GM18868 (cell line): ENCODE measurements around the gene MLXIP.
"Not testable (repeated sequence)": the region's sequence is repeated elsewhere in the genome, so short reads cannot be mapped to it uniquely, and the experiment has no call there.

Experiments
- ATAC-seq: cut with Tn5 transposase; IDR thresholded peaks from one replicate; pipeline ENCODE4 v1.9.1; 2021; ENCODE audit warnings: mild to moderate bottlenecking, moderate library complexity; ENCODE audit not compliant: unreplicated experiment

The MLXIP gene, protein sequence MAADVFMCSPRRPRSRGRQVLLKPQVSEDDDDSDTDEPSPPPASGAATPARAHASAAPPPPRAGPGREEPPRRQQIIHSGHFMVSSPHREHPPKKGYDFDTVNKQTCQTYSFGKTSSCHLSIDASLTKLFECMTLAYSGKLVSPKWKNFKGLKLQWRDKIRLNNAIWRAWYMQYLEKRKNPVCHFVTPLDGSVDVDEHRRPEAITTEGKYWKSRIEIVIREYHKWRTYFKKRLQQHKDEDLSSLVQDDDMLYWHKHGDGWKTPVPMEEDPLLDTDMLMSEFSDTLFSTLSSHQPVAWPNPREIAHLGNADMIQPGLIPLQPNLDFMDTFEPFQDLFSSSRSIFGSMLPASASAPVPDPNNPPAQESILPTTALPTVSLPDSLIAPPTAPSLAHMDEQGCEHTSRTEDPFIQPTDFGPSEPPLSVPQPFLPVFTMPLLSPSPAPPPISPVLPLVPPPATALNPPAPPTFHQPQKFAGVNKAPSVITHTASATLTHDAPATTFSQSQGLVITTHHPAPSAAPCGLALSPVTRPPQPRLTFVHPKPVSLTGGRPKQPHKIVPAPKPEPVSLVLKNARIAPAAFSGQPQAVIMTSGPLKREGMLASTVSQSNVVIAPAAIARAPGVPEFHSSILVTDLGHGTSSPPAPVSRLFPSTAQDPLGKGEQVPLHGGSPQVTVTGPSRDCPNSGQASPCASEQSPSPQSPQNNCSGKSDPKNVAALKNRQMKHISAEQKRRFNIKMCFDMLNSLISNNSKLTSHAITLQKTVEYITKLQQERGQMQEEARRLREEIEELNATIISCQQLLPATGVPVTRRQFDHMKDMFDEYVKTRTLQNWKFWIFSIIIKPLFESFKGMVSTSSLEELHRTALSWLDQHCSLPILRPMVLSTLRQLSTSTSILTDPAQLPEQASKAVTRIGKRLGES

DNA sequence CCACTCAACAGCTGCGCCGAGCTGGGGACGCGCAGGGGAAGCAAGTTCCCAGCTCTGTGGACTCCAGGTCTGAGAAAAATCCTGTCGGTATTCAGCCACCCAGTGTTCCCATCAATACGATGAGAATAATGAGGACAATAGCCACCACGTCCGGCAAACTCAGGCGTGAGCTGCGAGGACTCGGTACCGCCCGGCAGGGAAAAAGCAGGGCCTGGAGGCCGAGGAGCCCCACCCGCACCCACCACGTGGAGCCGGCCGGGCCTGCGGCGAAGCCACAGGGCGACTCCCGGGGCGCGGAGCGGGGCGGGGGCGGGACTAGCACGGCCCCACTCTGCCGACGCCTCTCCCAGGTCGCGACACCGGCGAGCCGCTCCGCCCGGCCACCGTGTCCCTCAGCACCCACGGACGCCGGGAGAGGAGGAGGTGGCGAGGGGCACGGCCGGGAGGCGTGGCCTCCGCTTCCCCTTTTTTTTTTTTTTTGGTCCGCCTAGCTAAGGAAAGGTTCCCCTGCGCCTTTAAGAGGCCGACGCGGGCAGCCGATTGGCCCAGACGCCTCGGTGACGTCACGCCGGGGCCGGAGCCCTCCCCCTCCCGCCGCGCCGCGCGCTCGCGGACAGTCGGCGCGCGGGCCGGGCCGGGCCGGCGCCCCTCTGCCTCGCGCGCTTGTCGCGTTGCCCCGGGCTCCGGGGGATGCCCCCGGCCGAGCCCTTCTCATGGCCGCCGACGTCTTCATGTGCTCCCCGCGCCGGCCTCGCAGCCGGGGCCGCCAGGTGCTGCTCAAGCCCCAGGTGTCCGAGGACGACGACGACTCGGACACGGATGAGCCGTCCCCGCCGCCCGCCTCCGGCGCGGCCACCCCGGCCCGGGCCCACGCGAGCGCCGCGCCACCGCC is at the start of gene MLXIP:
MLXIP (plus strand) TSS at position 616 of the 892 bp plus-strand sequence; CDS start at position 714, 98 bp downstream.
- ATAC-seq: peak; percentile 81

DNA sequence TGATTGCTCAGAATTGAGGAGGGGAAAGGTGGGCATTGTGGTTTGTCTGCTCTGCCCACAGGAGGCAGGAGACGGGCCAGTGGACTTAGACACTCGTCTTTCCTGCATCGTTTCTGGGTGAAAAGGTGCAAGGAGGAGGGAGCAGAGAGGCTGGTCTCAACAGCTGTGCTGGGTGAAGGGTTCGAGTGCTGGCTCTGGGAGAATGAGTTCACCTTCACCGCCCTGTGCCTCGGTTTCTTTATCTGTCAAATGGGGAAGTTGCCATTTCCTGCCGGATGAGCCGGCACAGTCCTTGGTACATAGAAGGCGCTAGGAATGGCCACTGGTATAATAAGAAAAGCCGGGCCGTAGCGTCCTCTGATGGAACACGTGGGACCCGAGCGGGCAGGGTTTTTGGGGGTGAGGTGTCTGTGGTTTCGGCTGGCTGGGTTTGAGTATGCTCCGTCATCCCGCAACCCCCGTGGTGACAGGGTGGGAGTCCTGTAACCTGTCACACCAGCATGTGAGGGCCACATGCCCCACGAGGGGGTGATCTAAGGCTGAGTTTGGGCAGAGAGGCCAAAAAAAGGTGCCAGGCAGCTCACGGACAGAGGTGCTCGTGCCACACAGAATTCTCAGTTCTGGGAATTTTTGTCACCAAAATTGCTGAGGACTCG is 49.5 kb upstream of the MLXIP start:
- no peak for ATAC-seq

GRCh38 chr12:122029620-122030423 is 48.7 kb upstream of the MLXIP start:
- no peak for ATAC-seq

GRCh38 chr12:122030424-122031035 is 48.0 kb upstream of the MLXIP start:
- no peak for ATAC-seq

- no peak for ATAC-seq
Measured at GRCh38 chr12:122031342-122032216, 47.0 kb upstream of the MLXIP start.

DNA sequence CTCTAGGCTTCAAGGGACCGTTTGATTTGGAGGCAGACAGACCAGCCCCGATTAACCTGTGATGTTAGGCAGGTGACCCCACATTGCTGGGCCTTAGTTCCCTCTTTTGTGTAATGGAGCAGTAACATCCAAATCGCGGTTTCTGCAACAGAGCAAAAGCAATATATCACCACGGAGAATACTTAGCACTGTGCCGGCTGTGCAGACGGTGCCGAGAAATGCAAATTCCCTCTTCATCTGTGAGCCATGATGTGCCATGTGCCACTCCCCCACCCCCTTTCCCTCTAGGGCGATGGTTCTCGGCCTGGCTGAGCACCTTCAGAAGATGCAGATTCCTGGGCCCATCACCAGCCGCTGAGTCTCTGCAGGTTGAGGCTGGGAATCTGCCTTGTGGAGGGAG is 46.0 kb upstream of the MLXIP start:
- ATAC-seq: no peak

GRCh38 chr12:122035292-122035691 is 43.3 kb upstream of the MLXIP start:
- no peak for ATAC-seq

- ATAC-seq: no peak
Measured at GRCh38 chr12:122036153-122036552, 42.4 kb upstream of the MLXIP start.

DNA sequence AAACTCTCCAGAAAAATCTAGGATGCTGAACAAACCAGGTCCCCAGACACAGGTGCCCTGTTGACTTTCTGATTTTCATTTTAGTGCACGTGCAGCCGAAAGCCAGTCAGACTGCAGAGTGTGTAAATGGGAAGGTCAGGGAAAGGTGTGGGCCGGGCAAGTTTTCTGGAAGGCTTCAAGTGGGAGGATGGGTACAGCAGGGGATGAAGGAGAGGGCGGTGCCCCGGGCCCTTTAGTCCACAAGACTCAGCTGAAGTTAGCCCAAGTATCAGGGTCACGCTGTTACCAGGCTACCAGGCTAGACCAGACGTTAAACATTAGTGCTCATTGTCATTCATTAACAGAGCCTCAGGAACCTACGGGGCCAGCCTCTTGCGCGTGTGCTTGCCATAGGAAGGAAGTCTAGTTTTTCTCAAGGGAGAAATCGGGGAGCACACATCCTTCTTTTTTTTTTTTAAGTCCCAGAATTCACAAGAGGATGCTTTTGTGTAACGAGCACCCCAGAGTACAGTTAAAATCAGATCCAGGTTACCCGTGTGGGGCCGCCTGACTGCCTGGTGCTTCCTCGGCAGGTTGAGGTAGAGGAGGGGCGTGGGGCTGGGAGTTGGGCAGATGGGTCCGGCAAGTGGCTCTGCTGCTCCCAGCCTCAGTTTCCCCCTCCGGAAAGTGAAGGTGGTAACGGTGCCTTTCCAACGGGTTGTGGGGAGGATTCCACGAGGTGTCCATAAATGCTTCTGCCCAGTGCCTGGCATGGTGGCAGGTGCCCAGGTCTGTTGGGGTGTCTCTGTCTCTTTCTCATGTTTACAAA is 37.8 kb upstream of the MLXIP start:
- ATAC-seq: no peak

- ATAC-seq: not testable (repeated sequence)
Measured at GRCh38 chr12:122041458-122041857, 37.1 kb upstream of the MLXIP start.

GRCh38 chr12:122042910-122043309 is 35.6 kb upstream of the MLXIP start:
- no peak for ATAC-seq

DNA sequence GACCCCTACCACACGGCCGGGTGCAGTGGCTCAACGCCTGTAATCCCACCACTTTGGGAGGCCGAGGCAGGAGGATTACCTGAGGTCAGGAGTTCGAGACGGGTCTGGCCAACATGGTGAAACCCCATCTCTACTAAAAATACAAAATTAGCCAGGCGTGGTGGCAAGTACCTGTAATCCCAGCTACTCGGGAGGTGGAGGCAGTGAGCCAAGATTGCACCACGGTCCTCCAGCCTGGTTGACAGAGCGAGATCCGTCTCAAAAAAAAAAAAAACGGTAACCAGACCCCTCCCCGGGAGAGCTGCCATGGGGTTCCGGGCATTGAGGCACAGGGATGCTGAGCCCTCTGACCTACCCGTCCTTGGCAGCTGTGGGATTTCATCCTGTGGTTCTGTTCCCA is 35.1 kb upstream of the MLXIP start:
- no peak for ATAC-seq

DNA sequence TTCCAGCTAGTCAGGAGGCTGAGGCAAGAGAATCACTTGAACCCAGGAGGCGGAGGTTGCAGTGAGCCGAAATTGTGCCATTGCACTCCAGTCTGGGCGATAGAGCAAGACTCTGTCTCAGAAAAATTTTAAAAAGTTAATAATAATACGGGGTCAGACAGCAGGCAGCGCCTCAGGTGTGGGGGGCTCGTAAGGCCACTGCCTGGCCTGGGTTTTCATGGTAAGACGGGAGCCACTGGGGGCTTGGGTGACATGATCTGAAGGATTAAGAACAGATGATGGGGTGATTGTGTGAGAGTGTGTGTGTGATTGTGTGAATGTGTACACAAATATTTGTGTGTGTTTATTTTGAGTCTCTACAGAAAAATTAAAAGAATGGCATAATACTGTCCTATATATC is 33.3 kb upstream of the MLXIP start:
- ATAC-seq: no peak

GRCh38 chr12:122046145-122046544 is 32.4 kb upstream of the MLXIP start:
- ATAC-seq: no peak

- ATAC-seq: no peak
Measured at GRCh38 chr12:122048151-122048550, 30.4 kb upstream of the MLXIP start.

- ATAC-seq: no peak
Measured at GRCh38 chr12:122049827-122050226, 28.7 kb upstream of the MLXIP start.

- no peak for ATAC-seq
Measured at GRCh38 chr12:122050706-122051105, 27.9 kb upstream of the MLXIP start.
